Karpas-422 (cell line): ENCODE data around the gene SPATA33. TPM values are rescaled to one million over a fixed set of nuclear protein-coding genes. Genes with fewer than 3 reads are reported as not detected.
"Not testable (repeated sequence)": the region's sequence is repeated elsewhere in the genome, so short reads cannot be mapped to it uniquely, and the experiment has no call there.

ENCODE experiments used
- DNase-seq: peaks from one replicate; pipeline ENCODE4 v3.0.0-alpha.2; 2015
- H2AFZ ChIP-seq: fragments of 200-600 bp; sonication (generic); 2 replicates; pipeline ENCODE4 v1.6.1; 2014; ENCODE audit warnings: antibody characterized with exemption, low read length, mixed read lengths
- H3K27ac ChIP-seq: fragments of 200-600 bp; sonication (generic); 2 replicates; pipeline ENCODE4 v1.5.1; 2014; ENCODE audit warnings: mild to moderate bottlenecking, low read length, moderate library complexity
- H3K27me3 ChIP-seq: fragments of 200-600 bp; sonication (generic); 2 replicates; pipeline ENCODE4 v1.6.1; 2014; ENCODE audit warnings: low read length, mixed read lengths
- H3K36me3 ChIP-seq: fragments of 200-600 bp; sonication (generic); 2 replicates; pipeline ENCODE4 v1.6.1; 2014; ENCODE audit warnings: low read length, mixed read lengths; ENCODE audit not compliant: insufficient read depth
- H3K4me1 ChIP-seq: fragments of 200-600 bp; sonication (generic); 2 replicates; pipeline ENCODE4 v1.6.1; 2014; ENCODE audit warnings: mild to moderate bottlenecking, low read length, mixed read lengths
- H3K4me2 ChIP-seq: fragments of 200-600 bp; sonication (generic); 2 replicates; pipeline ENCODE4 v1.6.1; 2014; ENCODE audit warnings: low read length, low read depth, mild to moderate bottlenecking; ENCODE audit not compliant: poor library complexity, severe bottlenecking
- H3K4me3 ChIP-seq: fragments of 200-600 bp; sonication (generic); 2 replicates; pipeline ENCODE4 v1.5.1; 2014; ENCODE audit warnings: mild to moderate bottlenecking, antibody characterized with exemption, low read length, mixed read lengths
- H3K79me2 ChIP-seq: fragments of 200-600 bp; sonication (generic); 2 replicates; pipeline ENCODE4 v1.6.1; 2014; ENCODE audit warnings: mild to moderate bottlenecking, low read length, mixed read lengths
- H3K9ac ChIP-seq: fragments of 200-600 bp; sonication (generic); 2 replicates; pipeline ENCODE4 v1.6.0; 2014; ENCODE audit warnings: low read length
- H3K9me2 ChIP-seq: fragments of 200-600 bp; sonication (generic), shearing (Covaris generic); replicated peaks from 2 replicates; pipeline ENCODE4 v1.6.0; 2014; ENCODE audit warnings: mild to moderate bottlenecking, low read length, moderate library complexity; ENCODE audit not compliant: insufficient read depth
- H3K9me3 ChIP-seq: fragments of 300-700, 200-600 bp; sonication (generic); 2 replicates; pipeline ENCODE4 v1.6.1; 2014; ENCODE audit warnings: low read length, mixed read lengths
- H4K20me1 ChIP-seq: fragments of 200-600 bp; sonication (generic); 2 replicates; pipeline ENCODE4 v1.6.1; 2014; ENCODE audit warnings: mild to moderate bottlenecking, antibody characterized with exemption, low read length, low read depth; ENCODE audit not compliant: insufficient read depth
- total RNA-seq: library from RNA; depleted of rRNA; stranded (reverse); fragments of >200 nt; shearing (Covaris generic); gene quantifications from 2 replicates; pipeline ENCODE4 v1.2.3, GENCODE V29; 2014; ENCODE audit warnings: low replicate concordance

SPATA33 gene
- total RNA-seq, 1 experiment from 2014 or later = 5.1 TPM

DNA sequence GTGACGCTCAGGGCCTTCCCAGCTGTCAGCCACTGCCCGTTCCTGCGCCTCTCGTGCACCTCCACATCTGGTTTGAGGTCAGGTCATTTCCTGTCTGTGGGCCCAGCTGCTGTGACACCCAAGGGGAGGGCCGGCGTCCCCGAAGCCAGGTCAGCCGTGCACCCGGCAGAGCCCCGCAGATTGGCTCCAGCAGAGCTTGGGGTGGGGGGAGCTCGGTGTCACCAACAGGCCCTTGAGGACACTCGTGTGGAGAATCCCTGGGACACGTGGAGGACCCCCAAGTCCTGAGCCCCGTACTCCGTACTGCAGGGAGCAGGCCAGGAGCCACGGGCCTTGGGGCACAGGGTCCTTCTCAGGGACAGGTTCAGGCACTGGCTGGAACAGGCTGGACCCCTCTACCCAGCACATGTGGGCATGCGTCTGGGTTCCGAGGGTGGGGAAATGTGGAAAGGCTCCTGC is 39.1 kb downstream of the SPATA33 start:
- H2AFZ ChIP-seq = no peak overlapping the region
- H3K79me2 ChIP-seq = no peaks in the 10 kb centered on the region
- peaks cover 23% of the 10 kb centered on the region for H3K4me1 ChIP-seq
- H3K36me3 ChIP-seq = 0 out of 2 replicates have a peak, but pooled peaks cover 2% of the 10 kb centered on the region
- H3K9me2 ChIP-seq = no peaks in the 10 kb centered on the region
- H3K4me2 ChIP-seq = no peak overlapping the region
- peaks cover 6% of the 10 kb centered on the region; the same call in 1 of the 2 replicates for H4K20me1 ChIP-seq
- no peaks in the 10 kb centered on the region for H3K27me3 ChIP-seq
- no peak overlapping the region for H3K9ac ChIP-seq
- H3K27ac ChIP-seq = no peak overlapping the region
- no peak overlapping the region for H3K4me3 ChIP-seq
- peak; percentile 56 for DNase-seq
- no peaks in the 10 kb centered on the region for H3K9me3 ChIP-seq

GRCh38 chr16:89697161-89697615 is 39.6 kb downstream of the SPATA33 start:
- Histone ChIP-seq H4K20me1 (peaks cover 6% of the 10 kb centered on the region; the same call in 1 of the 2 replicates), H2AFZ (no peak overlapping the region), H3K9ac (no peak overlapping the region), H3K9me2 (no peaks in the 10 kb centered on the region), H3K79me2 (no peaks in the 10 kb centered on the region), H3K27ac (no peak overlapping the region), H3K4me3 (no peak overlapping the region), H3K4me2 (no peak overlapping the region), H3K36me3 (0 out of 2 replicates have a peak, but pooled peaks cover 2% of the 10 kb centered on the region), H3K9me3 (no peaks in the 10 kb centered on the region), H3K27me3 (no peaks in the 10 kb centered on the region), H3K4me1 (peaks cover 24% of the 10 kb centered on the region)
- no peak for DNase-seq

DNA sequence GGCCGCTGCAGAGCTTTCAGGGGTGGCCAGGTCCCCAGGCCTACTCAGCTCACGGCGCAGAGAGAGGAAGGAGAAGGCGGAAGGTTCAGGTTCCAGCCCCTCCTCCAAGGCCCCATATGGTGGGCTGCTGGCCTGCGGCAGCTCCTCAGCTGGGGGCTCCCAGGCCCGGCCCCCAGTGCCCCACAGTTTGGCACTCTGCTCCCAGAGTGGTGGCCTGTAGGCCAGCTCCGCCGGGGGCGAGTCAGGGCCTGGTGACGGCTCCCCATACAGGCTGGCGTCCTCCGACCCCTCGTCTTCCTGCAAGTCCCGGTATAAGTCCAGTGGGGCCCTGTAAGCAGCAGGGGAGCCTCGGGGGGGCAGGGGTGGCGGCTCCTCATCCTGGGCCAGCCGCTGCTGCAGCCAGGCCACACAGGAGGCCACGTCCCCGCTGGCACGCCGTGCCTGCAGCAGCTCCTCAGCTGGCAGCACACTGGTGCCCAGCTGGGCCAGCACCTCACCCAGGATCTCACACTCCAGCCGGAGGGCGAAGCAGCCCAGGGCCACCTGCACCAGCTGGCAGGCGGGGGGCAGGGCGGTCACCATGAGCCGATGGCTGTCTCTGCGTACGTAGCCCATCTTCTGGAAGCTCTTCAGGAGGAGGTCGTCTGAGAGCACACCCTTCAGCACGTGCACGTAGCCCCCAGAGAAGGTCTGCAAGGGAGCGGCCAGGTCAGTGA is 40.1 kb downstream of the SPATA33 start:
- 0 out of 2 replicates have a peak, but pooled peaks cover 2% of the 10 kb centered on the region for H3K36me3 ChIP-seq
- no peaks in the 10 kb centered on the region for H3K9me2 ChIP-seq
- H4K20me1 ChIP-seq = peaks cover 6% of the 10 kb centered on the region; the same call in 1 of the 2 replicates
- no peak overlapping the region for H3K9ac ChIP-seq
- no peak overlapping the region for H3K4me3 ChIP-seq
- H3K27ac ChIP-seq = no peak overlapping the region
- H2AFZ ChIP-seq = no peak overlapping the region
- DNase-seq = no peak
- H3K27me3 ChIP-seq = no peaks in the 10 kb centered on the region
- H3K4me2 ChIP-seq = no peak overlapping the region
- H3K79me2 ChIP-seq = no peaks in the 10 kb centered on the region
- H3K4me1 ChIP-seq = peaks cover 28% of the 10 kb centered on the region
- H3K9me3 ChIP-seq = no peaks in the 10 kb centered on the region

- H3K27ac ChIP-seq, H3K79me2 ChIP-seq, H3K4me3 ChIP-seq, H3K9me3 ChIP-seq, H3K9ac ChIP-seq, H3K27me3 ChIP-seq, H3K4me2 ChIP-seq, H2AFZ ChIP-seq, H4K20me1 ChIP-seq, H3K9me2 ChIP-seq, DNase-seq, H3K36me3 ChIP-seq: not testable (repeated sequence)
- peaks cover 28% of the 10 kb centered on the region for H3K4me1 ChIP-seq
These were observed 41.1 kb downstream of the SPATA33 start for GRCh38 chr16:89698717-89699116.

GRCh38 chr16:89699629-89700099 is 42.0 kb downstream of the SPATA33 start:
- H3K4me2 ChIP-seq = peak overlapping the region; percentile 96
- not testable (repeated sequence) for H3K9ac ChIP-seq, DNase-seq, H3K9me2 ChIP-seq, H4K20me1 ChIP-seq, H3K79me2 ChIP-seq, H2AFZ ChIP-seq, H3K27me3 ChIP-seq, H3K27ac ChIP-seq, H3K36me3 ChIP-seq, H3K9me3 ChIP-seq
- peaks cover 28% of the 10 kb centered on the region for H3K4me1 ChIP-seq
- H3K4me3 ChIP-seq = peak overlapping the region; percentile 75; the same call in 1 of the 2 replicates

DNA sequence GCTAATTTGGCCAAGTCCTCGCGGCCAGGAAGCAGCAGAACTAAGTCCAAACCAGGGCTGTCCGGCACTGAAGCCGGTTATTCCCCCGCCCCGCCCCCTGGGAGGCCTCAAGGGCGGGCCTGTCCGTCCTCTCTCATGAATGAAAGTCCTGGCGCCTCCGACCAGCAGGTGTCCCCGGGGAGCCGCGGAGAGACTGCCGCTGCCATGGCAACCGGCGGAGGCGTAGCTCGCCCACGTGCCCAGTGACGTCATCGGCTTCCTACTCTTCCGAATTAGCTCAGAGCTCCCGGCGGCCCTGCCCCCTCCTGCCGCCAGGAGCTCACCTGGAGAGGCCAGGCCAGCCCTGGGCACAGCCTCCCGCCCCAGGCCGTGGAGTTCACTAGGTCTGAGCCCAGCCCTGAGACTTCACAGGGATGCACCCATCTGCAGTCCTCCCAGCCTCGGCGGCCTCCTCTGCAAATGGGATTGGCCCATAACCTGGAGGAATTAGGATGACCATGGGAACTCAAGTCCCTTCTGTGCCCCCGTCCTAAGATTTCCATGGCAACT is 42.5 kb downstream of the SPATA33 start:
- Histone ChIP-seq H3K9me3 (no peaks in the 10 kb centered on the region), H3K4me1 (peaks cover 28% of the 10 kb centered on the region), H3K27me3 (no peaks in the 10 kb centered on the region), H3K4me3 (peak overlapping the region; percentile 75), H3K79me2 (no peaks in the 10 kb centered on the region), H2AFZ (no peak overlapping the region), H3K36me3 (no peaks in the 10 kb centered on the region), H3K9ac (peak overlapping the region; percentile 83), H3K4me2 (peak overlapping the region; percentile 96), H3K27ac (peak overlapping the region; percentile 68), H3K9me2 (no peaks in the 10 kb centered on the region), H4K20me1 (peaks cover 6% of the 10 kb centered on the region; the same call in 1 of the 2 replicates)
- DNase-seq = peak; percentile 97

GRCh38 chr16:89700649-89701424 is 43.2 kb downstream of the SPATA33 start:
- Histone ChIP-seq H3K4me2 (peak overlapping the region; percentile 96), H3K9me2 (no peaks in the 10 kb centered on the region), H4K20me1 (peaks cover 6% of the 10 kb centered on the region; the same call in 1 of the 2 replicates), H3K36me3 (no peaks in the 10 kb centered on the region), H3K27me3 (no peaks in the 10 kb centered on the region), H3K4me3 (peak overlapping the region; percentile 75), H2AFZ (no peak overlapping the region), H3K27ac (peak overlapping the region; percentile 68), H3K79me2 (no peaks in the 10 kb centered on the region), H3K4me1 (peaks cover 28% of the 10 kb centered on the region), H3K9me3 (no peaks in the 10 kb centered on the region), H3K9ac (peak overlapping the region; percentile 83)
- peak; percentile 86 for DNase-seq
